Lower leg skin (tissue), 4 donors: ENCODE results near the gene TMEM222. TPM values are rescaled to one million over a fixed set of nuclear protein-coding genes. Genes with fewer than 3 reads are reported as not detected.

Experiments
- DNase-seq, 2 donors: peaks; one replicate each; pipeline ENCODE4 v3.0.0-alpha.2; 2019; ENCODE audit warnings: low spot score in 2 of 2
- H3K4me3 ChIP-seq: fragments of 200-600 bp; sonication (generic); 2 replicates; pipeline ENCODE4 v1.5.1; 2017; ENCODE audit warnings: mild to moderate bottlenecking, low read depth; ENCODE audit not compliant: poor library complexity, severe bottlenecking
- POLR2A ChIP-seq, 2 donors: fragments of 450-650 bp; IDR thresholded peaks; one replicate each; pipeline ENCODE4 v1.6.1; 2016 to 2017; ENCODE audit warnings: antibody characterized with exemption in 2 of 2, mild to moderate bottlenecking in 1 of 2, moderate library complexity in 1 of 2
- WGBS, 2 donors: methylation state at CpG; one replicate each; pipeline ENCODE4 v1.1.5; 2018; 5-methylcytosine and 5-hydroxymethylcytosine counted together
- intact Hi-C: fragments of 100-400 bp; cut with DNase I; formaldehyde crosslinking; loops from one replicate; pipeline ENCODE4 v1.15.0; 2023; ENCODE audit warnings: low total_unique reads
- total RNA-seq, 4 donors: library from RNA; depleted of rRNA; stranded (reverse); fragments of >200 nt; gene quantifications; one replicate each; pipeline ENCODE4 v1.1.0, GENCODE V29; 2016
- TF ChIP-seq, protein P1 (sequence below), 3 donors: fragments of 450-650 bp; IDR thresholded peaks; one replicate each; pipeline ENCODE4 v1.5.1; 2016; ENCODE audit warnings: antibody characterized with exemption in 3 of 3, mild to moderate bottlenecking in 3 of 3, moderate library complexity in 2 of 3

The TMEM222 gene
- total RNA-seq, 4 donors from 2014 or later, result 24.3 to 35.2 (median 28.7) TPM

DNA sequence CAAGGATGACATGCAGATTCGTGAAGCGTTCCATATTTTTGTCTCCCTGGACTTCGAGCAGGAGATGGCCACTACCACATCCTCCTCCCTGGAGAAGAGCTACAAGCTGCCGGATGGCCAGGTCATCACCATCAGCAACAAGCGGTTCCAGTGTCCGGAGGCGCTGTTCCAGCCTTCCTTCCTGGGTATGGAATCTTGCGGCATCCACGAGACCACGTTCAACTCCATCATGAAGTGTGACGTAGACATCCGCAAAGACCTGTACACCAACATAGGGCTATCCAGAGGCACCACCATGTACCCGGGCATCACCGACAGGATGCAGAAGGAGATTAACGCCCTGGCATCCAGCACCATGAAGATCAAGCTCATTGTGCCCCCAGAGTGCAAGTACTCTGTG is 3.3 kb downstream of the TMEM222 start:
- no peak overlapping the region for H3K4me3 ChIP-seq
- intact Hi-C loops, result no loop called here
- no peak for DNase-seq
- 91 to 93% methylated on average over 15 of the region's 15 CpGs for WGBS, 2 donors
- TF ChIP-seq, protein P1, sequence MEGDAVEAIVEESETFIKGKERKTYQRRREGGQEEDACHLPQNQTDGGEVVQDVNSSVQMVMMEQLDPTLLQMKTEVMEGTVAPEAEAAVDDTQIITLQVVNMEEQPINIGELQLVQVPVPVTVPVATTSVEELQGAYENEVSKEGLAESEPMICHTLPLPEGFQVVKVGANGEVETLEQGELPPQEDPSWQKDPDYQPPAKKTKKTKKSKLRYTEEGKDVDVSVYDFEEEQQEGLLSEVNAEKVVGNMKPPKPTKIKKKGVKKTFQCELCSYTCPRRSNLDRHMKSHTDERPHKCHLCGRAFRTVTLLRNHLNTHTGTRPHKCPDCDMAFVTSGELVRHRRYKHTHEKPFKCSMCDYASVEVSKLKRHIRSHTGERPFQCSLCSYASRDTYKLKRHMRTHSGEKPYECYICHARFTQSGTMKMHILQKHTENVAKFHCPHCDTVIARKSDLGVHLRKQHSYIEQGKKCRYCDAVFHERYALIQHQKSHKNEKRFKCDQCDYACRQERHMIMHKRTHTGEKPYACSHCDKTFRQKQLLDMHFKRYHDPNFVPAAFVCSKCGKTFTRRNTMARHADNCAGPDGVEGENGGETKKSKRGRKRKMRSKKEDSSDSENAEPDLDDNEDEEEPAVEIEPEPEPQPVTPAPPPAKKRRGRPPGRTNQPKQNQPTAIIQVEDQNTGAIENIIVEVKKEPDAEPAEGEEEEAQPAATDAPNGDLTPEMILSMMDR (IDR thresholded peaks at IDR 0.05), result no peak
- no peak for TF ChIP-seq POLR2A (IDR thresholded peaks at IDR 0.05)

DNA sequence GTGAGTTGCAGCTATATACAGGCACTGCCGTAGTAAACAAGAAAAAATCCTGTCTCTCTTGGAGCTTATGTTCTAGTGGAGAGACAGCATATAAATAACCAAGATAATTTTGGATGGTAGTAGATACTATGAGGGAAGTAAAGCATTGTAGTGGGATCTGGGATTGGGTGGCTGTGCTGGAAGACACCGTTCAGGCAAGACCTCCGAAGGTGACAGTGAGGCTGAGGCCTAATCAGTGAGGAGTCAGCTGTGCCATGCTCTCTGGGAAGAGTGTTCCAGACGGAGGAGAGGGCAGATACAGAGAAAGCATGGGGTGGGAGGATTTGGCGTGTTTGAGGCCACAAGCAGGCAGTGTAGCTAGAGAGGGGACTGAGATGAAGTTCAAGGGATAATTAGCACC is 6.0 kb downstream of the TMEM222 start:
- WGBS, 2 donors, result 79 to 85% methylated on average over 5 of the region's 5 CpGs
- no peak for DNase-seq
- TF ChIP-seq, protein P1 (IDR thresholded peaks at IDR 0.05), result no peak
- TF ChIP-seq POLR2A (IDR thresholded peaks at IDR 0.05), result no peak
- intact Hi-C loops, result no loop called here
- no peak overlapping the region for H3K4me3 ChIP-seq

DNA sequence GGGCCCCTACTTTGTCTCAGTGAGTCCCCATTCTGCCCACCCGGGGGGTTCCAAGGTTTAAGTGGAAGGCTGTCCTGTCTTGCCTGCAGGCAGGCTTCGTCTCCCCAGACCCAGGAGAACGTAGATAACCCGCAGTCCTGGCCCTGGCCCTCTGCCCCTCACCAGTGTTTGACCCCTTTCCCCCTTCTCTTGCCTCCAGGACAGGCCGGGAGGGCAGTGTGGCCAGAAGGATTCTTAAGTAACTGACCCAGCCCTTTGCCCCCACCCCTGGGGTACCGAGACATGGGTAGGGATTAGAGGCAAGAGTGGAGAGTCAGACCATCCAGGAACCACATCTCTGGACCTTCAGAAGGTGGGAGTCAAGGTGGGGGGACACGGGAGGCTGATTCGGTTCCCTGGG is 8.8 kb downstream of the TMEM222 start:
- intact Hi-C loops, result loop anchor here (10.0 kb wide), 1 partner anchor 54 kb away; the partner anchor contains the start of gene CD164L2
- WGBS, 2 donors, result 76% methylated on average over 8 of the region's 8 CpGs
- H3K4me3 ChIP-seq, result no peak overlapping the region
- no peak for DNase-seq
- no peak for TF ChIP-seq POLR2A (IDR thresholded peaks at IDR 0.05)
- TF ChIP-seq, protein P1 (IDR thresholded peaks at IDR 0.05), result no peak

DNA sequence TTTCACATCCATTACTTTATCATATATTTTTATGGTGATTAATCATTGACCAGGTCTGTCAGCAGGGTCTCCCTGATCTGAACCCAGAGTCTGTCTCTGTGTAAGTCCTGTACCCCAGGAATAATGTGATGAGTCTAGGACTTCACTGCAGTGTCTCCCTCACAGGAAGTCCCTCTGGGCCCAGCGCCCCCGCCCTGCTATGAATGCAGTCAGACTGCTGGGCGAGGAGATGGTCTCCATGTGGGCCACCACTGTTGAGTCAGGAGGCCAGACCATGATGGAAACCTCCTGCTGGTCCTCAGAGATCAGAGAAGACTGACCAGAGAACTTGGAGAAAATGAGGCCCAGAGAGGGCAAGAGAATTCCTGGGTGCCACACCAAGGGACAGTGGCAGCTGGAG is 9.5 kb downstream of the TMEM222 start:
- 69 to 84% methylated on average over 3 of the region's 3 CpGs for WGBS, 2 donors
- DNase-seq, result no peak
- intact Hi-C loops, result loop anchor here (10.0 kb wide), 1 partner anchor 53 kb away; the partner anchor contains the start of gene CD164L2
- TF ChIP-seq, protein P1 (IDR thresholded peaks at IDR 0.05), result no peak
- TF ChIP-seq POLR2A (IDR thresholded peaks at IDR 0.05), result no peak
- H3K4me3 ChIP-seq, result no peak overlapping the region

DNA sequence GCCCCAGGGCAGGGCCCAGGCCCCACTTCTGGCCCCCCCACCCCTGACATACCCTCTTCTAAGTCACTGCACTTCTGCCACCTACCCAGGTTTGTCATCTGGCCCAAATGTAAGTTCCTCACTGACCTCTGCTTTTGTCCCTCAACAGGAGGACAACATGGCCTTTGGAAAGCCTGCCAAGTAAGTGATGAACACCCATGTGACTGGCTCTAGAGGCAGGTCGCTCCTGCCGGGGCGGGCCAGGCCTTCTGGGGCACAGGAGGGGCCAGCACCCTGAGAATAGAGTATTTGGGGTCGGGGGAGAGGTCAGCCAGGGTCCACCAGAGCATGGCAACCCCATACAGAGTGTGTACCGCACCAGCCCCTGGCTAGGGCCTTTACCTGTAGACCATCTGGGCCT is 10.0 kb downstream of the TMEM222 start:
- no peak overlapping the region for H3K4me3 ChIP-seq
- TF ChIP-seq POLR2A (IDR thresholded peaks at IDR 0.05), result no peak
- TF ChIP-seq, protein P1 (IDR thresholded peaks at IDR 0.05), result no peak
- intact Hi-C loops, result loop anchor here (10.0 kb wide), 1 partner anchor 53 kb away; the partner anchor contains the start of gene CD164L2
- WGBS, 2 donors, result 83 to 94% methylated on average over 5 of the region's 5 CpGs
- no peak for DNase-seq
